Measurements from ENCODE around the gene VAX1.

GRCh38 chr10:117163954-117164548 is 26.0 kb upstream of the VAX1 start:
- TF ChIP-seq ESRRA (IDR thresholded peaks at IDR 0.05; ENCODE audit: borderline replicate concordance, low read length) (no peak), CTCF (IDR thresholded peaks at IDR 0.05) (no peak), POLR2AphosphoS2 (conservative IDR thresholded peaks at IDR 0.05; ENCODE audit: low read length) (no peak), EP300 (IDR thresholded peaks at IDR 0.05) (no peak), MAZ (IDR thresholded peaks at IDR 0.05; ENCODE audit: borderline replicate concordance, low read depth, low read length) (no peak), RNF2 (IDR thresholded peaks at IDR 0.05; ENCODE audit: borderline replicate concordance, low read depth) (no peak), POLR2A (IDR thresholded peaks at IDR 0.05; ENCODE audit: low read length) (no peak), USF2 (IDR thresholded peaks at IDR 0.05) (no peak), TFCP2L1 (CRISPR knock-in tag; IDR thresholded peaks at IDR 0.05) (no peak), BHLHE40 (IDR thresholded peaks at IDR 0.05; ENCODE audit: low read depth, low read length) (no peak), ZNF302 (CRISPR knock-in tag; IDR thresholded peaks at IDR 0.05) (no peak), ATOH8 (CRISPR knock-in tag; IDR thresholded peaks at IDR 0.05; ENCODE audit: low read depth) (no peak)
- TF ChIP-seq, protein P1, sequence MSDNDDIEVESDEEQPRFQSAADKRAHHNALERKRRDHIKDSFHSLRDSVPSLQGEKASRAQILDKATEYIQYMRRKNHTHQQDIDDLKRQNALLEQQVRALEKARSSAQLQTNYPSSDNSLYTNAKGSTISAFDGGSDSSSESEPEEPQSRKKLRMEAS (IDR thresholded peaks at IDR 0.05), result no peak
